ENCODE results near the gene HNF4A.

HNF4A gene

DNA sequence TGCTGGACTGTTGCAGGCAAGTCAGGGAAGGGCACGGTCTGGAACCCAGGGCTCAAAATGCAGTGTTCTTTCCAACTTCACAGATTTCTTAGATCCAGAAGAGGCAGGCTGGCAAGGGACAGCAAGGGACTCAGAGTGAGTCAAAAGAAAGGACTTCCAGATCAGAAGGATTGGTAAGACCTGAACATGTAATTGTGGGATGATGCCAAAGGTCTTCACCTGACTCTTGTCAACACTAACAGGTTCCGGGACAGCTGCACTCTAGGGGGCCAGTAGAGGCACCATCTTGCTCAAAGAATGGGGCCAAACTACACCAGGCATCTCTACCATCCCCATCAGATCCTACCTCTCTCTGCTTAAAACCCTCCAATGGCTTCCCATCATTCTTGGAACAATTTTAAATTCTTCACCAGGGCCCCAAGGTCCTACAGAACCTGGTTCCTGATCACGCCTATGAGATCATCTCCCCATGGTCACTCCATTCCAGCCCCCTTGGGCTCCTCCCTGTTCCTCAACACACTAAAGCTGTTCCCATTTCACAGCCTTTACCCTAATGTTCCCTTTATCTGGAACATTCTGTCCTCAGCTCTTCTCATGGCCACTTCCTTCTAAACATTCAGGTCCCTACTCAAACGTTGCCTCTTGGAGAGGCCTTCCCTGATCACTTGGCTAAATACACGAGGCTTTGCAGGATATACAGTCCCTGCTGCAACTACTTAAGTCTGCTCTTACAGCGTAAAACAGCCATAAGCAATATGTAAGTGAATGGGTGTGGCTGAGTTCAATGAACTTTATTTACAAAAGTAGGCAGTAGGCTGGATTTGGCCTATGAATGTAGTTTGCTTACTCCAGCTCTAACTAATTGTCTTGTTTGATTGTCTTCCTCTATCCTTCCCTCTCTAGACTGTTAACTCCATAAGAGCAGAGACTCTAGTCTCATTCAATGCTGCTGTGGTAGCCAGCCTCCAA, 90.5 kb downstream of the HNF4A start:
- DNase-seq (ENCODE audit: low read depth) = no peak

DNA sequence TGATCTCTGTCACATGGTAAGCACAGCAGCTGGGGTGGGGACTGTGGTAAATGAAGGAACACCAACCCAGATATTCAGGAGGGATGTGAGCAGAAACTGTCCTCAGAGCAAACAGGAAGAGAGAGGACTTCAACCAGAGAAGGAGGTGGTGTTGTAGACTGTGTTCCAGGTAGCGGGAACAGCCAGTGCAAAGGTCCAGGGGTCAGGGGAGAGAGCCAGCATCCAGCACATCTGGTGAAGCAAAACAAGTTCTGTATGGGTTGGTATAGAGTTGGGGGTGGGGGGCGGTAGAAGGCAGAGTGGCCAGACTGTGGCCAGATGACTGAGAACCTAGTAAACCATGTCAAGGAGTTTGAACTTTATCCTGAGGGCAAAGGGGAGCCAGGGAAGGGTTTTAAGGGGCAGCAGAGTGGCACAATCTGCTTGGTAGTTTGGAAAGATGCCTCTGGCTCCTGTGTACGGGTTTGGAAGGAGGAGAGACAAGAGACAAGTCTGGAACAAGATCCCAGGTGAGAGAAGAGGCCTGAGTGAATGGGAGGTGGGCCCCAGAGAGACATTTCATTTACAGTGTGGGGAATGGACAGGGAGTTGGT, 92.4 kb downstream of the HNF4A start:
- no peak for DNase-seq (ENCODE audit: low read depth)

GRCh38 chr20:44448753-44449546, 93.5 kb downstream of the HNF4A start:
- no peak for DNase-seq (ENCODE audit: low read depth)

GRCh38 chr20:44449864-44450263, 94.4 kb downstream of the HNF4A start:
- DNase-seq (ENCODE audit: low read depth) = no peak

GRCh38 chr20:44450281-44450889, 94.9 kb downstream of the HNF4A start:
- no peak for DNase-seq (ENCODE audit: low read depth)

- DNase-seq (ENCODE audit: low read depth) = no peak
Measured at GRCh38 chr20:44450903-44451450, 95.5 kb downstream of the HNF4A start.

DNA sequence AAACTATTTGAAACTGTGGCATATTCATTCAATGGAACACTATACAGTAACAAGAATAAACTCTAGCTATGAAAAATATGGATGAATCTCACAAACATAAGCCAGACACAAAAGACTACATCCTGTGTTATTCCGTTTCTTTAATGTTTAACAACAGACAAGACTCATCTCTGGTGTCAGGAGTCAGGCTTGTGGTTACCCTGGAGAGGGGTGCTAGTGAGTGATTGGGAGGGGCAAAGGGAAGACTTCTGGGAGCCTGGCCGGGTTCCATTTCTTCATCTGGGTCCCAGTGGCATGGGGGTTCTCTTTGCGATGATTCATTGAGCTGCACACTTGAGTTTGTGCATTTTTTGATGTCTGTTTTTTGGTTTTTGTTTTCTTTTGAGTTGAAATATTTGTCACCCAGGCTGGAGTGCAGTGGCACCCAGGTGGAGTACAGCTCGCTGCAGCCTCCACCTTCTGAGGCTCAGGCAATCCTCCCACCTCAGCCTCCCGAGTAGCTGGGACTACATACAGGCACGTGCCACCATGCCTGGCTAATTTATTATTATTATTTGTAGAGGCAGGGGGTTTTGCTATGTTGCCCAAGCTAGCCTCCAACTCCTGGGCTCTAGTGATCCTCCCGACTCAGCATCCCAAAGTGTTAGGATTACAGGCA, 98.9 kb downstream of the HNF4A start:
- DNase-seq (ENCODE audit: low read depth) = no peak

DNA sequence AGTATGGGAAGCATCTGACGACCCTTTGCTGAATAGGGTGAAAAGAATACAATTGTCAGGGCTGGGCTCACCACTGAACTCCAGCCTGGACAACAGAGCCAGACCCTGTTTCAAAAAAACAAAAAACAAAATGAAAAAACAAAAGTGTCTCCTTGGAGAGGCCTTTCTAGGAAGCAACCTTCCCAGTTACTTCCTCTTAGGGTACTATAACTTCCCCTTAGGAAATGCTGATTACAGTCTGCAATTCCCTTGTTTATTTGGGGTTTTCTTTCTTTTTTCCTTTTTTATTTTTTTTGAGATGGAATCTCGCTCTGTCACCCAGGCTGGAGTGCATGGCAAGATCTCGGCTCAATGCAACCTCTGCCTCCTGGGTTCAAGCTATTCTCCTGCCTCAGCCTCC, 99.6 kb downstream of the HNF4A start:
- no peak for DNase-seq (ENCODE audit: low read depth)

DNA sequence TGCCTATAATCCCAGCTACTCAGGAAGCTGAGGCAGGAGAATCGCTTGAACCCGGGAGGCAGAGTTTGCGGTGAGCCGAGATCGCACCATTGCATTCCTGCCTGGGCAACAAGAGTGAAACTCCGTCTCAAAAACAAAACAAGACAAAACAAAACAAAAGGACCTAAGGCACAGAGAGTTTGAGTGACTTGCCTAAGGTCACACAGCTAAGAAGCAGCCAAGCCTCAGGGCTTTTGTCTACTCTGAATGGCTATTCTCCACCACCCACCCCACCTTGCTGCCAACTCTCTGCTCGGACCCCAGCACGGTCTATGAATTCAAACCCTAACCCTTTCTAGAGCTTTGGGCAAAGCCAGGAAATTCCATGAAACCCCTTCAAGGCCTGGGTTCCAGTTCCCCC, 101.1 kb downstream of the HNF4A start:
- DNase-seq (ENCODE audit: low read depth) = no peak

DNA sequence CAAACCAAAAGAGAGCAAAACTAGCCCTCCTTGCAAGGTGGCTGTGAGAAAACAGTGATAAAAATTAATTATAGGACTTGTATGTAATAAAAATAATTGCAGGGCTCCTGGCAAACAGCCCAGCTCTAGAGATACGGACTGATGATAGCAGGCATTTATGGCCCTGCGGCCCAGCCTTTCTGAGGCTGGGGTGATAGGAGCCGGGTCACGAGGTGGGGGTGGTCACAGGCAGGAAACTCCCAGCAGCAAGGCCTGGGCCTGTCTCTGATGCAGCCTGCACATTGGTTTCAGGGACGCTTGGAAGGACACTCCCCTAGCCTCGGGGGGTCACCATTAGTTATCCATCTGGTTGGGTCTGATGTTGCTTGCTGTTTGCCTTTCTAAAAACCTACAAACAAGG, 101.5 kb downstream of the HNF4A start:
- no peak for DNase-seq (ENCODE audit: low read depth)

- DNase-seq (ENCODE audit: low read depth) = no peak
Measured at GRCh38 chr20:44459271-44459670, 103.8 kb downstream of the HNF4A start.

DNA sequence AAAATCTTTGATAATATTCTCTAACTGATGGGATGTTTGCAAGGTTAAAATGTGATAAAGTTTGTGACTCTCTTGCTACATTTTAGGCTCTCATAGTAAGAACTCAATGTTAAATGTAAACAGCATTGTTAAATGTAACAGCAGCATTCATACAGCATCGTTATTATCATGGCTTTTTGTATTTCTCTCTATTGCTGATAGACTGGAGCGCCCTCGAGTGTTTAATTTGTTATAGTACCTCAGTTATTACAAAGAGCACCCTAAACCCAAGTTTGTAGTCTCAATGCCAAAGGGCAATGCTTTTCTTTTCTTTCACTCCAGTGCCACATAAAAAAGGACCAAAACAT, 105.3 kb downstream of the HNF4A start:
- no peak for DNase-seq (ENCODE audit: low read depth)

GRCh38 chr20:44461142-44461802, 105.8 kb downstream of the HNF4A start:
- no peak for DNase-seq (ENCODE audit: low read depth)

DNA sequence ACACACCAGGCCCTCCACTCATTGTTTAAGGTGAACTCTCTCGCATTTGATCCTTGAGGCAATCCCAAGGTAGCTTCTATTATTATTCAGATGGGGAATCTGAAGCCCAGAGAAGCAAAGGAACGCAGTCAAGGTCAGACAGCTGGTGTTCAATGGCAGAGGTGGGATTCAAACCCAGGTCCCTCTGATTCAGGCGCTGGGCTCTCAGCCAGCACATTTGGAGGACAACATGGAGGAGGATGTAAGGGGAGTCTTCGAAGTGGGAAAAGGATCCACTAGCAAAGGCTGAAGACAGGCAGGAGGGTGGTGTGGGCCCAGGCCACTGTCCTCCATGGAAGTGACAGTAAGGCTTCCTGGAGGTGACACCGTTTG, 106.3 kb downstream of the HNF4A start:
- DNase-seq (ENCODE audit: low read depth) = no peak

DNA sequence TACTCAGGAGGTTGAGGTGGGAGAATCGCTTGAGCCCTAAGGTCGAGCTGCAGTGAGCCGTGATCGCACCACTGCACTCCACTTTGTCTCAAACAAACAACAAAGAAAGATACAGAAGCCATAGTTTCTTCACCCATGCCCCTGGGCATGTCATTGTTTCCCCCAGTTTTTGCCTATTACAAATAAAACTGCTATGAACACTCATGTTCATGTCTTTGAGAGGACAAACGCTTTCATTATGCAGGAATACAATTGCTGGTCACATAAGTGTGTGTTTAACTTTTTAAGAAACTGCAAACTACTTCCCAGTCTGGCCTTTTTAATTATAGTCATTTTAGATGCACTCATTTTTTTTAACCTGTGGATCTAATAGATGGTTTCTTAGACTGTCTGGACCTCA, 108.0 kb downstream of the HNF4A start:
- DNase-seq (ENCODE audit: low read depth) = no peak

GRCh38 chr20:44464514-44464913, 109.0 kb downstream of the HNF4A start:
- no peak for DNase-seq (ENCODE audit: low read depth)

DNA sequence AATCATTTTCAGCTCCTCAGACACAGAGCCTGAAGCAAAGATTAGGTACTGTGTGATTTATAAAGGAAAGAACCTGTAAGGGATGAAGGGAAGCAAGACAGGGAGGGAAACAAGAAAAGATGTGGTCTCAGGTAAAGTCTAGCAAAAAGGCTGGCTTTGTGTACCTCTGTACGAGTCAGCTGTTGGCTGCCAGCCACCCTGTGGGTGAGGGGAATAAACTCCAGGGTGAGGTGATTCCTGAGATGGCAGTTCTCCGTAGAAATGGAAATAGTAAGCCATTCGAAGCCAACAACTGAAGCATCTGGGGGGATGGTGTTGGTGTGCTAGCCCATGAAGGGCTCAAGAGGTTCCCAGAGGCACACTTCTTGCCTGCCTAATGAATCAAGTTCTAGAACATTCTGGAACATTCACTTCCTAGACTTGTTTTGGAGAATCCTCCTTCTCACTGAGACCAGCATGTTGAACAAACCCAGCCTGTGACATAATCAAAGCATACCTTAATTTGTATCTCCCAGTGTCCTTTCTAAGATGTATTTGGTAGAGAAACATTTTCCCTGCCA, 109.6 kb downstream of the HNF4A start:
- DNase-seq (ENCODE audit: low read depth) = no peak

DNA sequence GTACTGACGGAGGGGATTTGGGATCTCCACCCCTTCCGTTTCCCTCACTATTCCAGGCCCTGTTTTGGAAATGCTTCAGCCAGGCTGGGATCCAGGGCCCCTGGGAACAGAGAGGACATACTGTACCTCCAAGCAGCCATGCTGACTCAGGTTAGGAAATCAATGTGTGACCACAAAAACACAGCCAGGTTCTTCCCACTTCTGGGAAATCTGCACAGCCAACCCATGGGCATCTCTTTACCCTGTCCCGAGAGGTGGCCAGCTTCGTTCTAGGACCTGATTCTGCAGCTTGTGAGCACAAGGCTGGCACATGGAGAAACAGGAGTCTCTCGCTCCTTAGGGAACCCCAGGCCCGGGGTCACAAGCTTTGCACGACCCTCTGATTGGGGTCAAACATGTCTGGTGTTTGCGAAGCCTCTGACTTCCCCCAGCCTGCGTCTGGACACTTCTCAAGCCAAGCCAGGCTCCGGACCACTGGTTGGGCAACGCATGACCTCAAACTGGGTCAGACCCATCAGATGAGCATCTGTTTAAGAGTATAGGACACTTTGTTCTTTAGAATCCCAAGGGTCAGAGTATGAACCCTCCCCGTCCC, 111.9 kb downstream of the HNF4A start:
- DNase-seq (ENCODE audit: low read depth) = no peak

- no peak for DNase-seq (ENCODE audit: low read depth)
Measured at GRCh38 chr20:44468044-44468782, 112.7 kb downstream of the HNF4A start.

- DNase-seq (ENCODE audit: low read depth) = no peak
Measured at GRCh38 chr20:44470327-44470726, 114.8 kb downstream of the HNF4A start.

All from activated T-cell treated with anti-CD3 and anti-CD28 coated beads for 48 hours (primary cell).